ENCODE results near the gene MTMR12.

DNA sequence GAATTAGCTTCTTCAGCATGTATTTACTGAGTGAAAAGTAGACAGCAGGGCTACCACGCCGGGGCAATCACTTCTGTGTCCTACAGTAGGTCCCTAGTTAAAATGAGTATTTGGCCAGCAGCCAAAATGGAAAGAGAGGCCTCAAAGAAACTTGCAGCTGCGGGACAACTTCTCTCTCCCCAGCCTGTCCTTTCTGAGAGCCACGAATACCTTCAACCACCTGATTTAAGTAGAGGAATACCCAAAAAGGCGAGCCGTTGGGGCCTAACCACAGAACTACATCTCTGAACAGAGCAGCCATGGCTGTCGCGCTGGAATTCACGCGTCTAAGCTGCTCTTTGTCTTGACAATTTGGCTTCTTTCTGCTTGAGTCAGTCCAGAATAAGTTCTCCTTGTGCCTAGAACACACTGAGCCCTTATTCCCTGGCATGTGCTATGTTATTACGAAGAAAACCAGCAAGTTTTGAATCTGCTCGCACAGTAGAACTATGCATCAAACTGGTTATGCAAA lies 94.8 kb downstream of the MTMR12 start:
- TF ChIP-seq, protein P1, sequence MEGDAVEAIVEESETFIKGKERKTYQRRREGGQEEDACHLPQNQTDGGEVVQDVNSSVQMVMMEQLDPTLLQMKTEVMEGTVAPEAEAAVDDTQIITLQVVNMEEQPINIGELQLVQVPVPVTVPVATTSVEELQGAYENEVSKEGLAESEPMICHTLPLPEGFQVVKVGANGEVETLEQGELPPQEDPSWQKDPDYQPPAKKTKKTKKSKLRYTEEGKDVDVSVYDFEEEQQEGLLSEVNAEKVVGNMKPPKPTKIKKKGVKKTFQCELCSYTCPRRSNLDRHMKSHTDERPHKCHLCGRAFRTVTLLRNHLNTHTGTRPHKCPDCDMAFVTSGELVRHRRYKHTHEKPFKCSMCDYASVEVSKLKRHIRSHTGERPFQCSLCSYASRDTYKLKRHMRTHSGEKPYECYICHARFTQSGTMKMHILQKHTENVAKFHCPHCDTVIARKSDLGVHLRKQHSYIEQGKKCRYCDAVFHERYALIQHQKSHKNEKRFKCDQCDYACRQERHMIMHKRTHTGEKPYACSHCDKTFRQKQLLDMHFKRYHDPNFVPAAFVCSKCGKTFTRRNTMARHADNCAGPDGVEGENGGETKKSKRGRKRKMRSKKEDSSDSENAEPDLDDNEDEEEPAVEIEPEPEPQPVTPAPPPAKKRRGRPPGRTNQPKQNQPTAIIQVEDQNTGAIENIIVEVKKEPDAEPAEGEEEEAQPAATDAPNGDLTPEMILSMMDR (IDR thresholded peaks at IDR 0.05; ENCODE audit: borderline replicate concordance, extremely low read depth, low read length, poor library complexity, severe bottlenecking), result no peak
- TF ChIP-seq EZH2 (IDR thresholded peaks at IDR 0.05; ENCODE audit: borderline replicate concordance, low read depth, low read length, severe bottlenecking), result no peak
